ENCODE results near the gene NCOA4.
"Not testable (repeated sequence)": the region's sequence is repeated elsewhere in the genome, so short reads cannot be mapped to it uniquely, and the experiment has no call there.

The NCOA4 gene

GRCh38 chr10:46019569-46020343 lies 10.7 kb downstream of the NCOA4 start:
- no peak for DNase-seq (ENCODE audit: low spot score)

- DNase-seq (ENCODE audit: low spot score) = no peak
Observed at GRCh38 chr10:46019177-46019528, 11.3 kb downstream of the NCOA4 start.

- no peak for DNase-seq (ENCODE audit: low spot score)
Observed at GRCh38 chr10:46018453-46019176, 11.8 kb downstream of the NCOA4 start.

GRCh38 chr10:46017733-46018132 lies 12.7 kb downstream of the NCOA4 start:
- DNase-seq (ENCODE audit: low spot score) = no peak

- DNase-seq (ENCODE audit: low spot score) = no peak
Observed at GRCh38 chr10:46016811-46017210, 13.6 kb downstream of the NCOA4 start.

- no peak for DNase-seq (ENCODE audit: low spot score)
Observed at GRCh38 chr10:46016190-46016589, 14.2 kb downstream of the NCOA4 start.

- DNase-seq (ENCODE audit: low spot score) = no peak
Observed at GRCh38 chr10:46014683-46015405, 15.6 kb downstream of the NCOA4 start.

- DNase-seq (ENCODE audit: low spot score) = no peak
Observed at GRCh38 chr10:46014206-46014605, 16.2 kb downstream of the NCOA4 start.

- DNase-seq (ENCODE audit: low spot score) = no peak
Observed at GRCh38 chr10:46012746-46013145, 17.7 kb downstream of the NCOA4 start.

- DNase-seq (ENCODE audit: low spot score) = no peak
Observed at GRCh38 chr10:46006219-46006618, 24.2 kb downstream of the NCOA4 start.

- DNase-seq (ENCODE audit: low spot score) = no peak
Observed at GRCh38 chr10:46005383-46005782, 25.0 kb downstream of the NCOA4 start.

- DNase-seq (ENCODE audit: low spot score) = no peak
Observed at GRCh38 chr10:46004963-46005362, 25.5 kb downstream of the NCOA4 start.

- DNase-seq (ENCODE audit: low spot score) = no peak
Observed at GRCh38 chr10:46002916-46003693, 27.3 kb downstream of the NCOA4 start.

GRCh38 chr10:46002189-46002687 lies 28.2 kb downstream of the NCOA4 start:
- DNase-seq (ENCODE audit: low spot score) = not testable (repeated sequence)

- no peak for DNase-seq (ENCODE audit: low spot score)
Observed at GRCh38 chr10:46001187-46001756, 29.2 kb downstream of the NCOA4 start.

GRCh38 chr10:46000538-46000937 lies 29.9 kb downstream of the NCOA4 start:
- DNase-seq (ENCODE audit: low spot score) = no peak

- not testable (repeated sequence) for DNase-seq (ENCODE audit: low spot score)
Observed at GRCh38 chr10:45999955-46000354, 30.5 kb downstream of the NCOA4 start.

- no peak for DNase-seq (ENCODE audit: low spot score)
Observed at GRCh38 chr10:45997994-45998763, 32.2 kb downstream of the NCOA4 start.

- DNase-seq (ENCODE audit: low spot score) = no peak
Observed at GRCh38 chr10:45997557-45997956, 32.9 kb downstream of the NCOA4 start.

- not testable (repeated sequence) for DNase-seq (ENCODE audit: low spot score)
Observed at GRCh38 chr10:45985590-45985989, 44.8 kb downstream of the NCOA4 start.

- DNase-seq (ENCODE audit: low spot score) = not testable (repeated sequence)
Observed at GRCh38 chr10:45984473-45984872, 46.0 kb downstream of the NCOA4 start.

All from activated CD4-positive, alpha-beta T cell treated with anti-CD3 and anti-CD28 coated beads, Interleukin-2, Interleukin-4, amounts not matched to agents 100 ng/mL and 50 ng/mL, durations not matched to agents 16 hours and 8 hours (primary cell).